NCI-H2227 treated with DMSO at 0.1 percent for 48 hours (cell line): ENCODE measurements around the gene MAEA.

Experiments
- DNase-seq: peaks from one replicate; lab custom pipeline; 2025; lab: John Stamatoyannopoulos, UW

The MAEA gene

GRCh38 chr4:1300466-1301455, 11.1 kb downstream of the MAEA start:
- no peak for DNase-seq

- no peak for DNase-seq
These were observed 12.5 kb downstream of the MAEA start for GRCh38 chr4:1302159-1302558.

GRCh38 chr4:1305261-1305711, 15.6 kb downstream of the MAEA start:
- DNase-seq = no peak

GRCh38 chr4:1305781-1306455, 16.2 kb downstream of the MAEA start:
- no peak for DNase-seq

GRCh38 chr4:1307951-1308735, 18.5 kb downstream of the MAEA start:
- DNase-seq = no peak

GRCh38 chr4:1309261-1310010, 19.7 kb downstream of the MAEA start:
- peak; percentile 55 for DNase-seq

- DNase-seq = no peak
These were observed 20.5 kb downstream of the MAEA start for GRCh38 chr4:1310031-1310795.

GRCh38 chr4:1310796-1311631, 21.3 kb downstream of the MAEA start:
- no peak for DNase-seq

GRCh38 chr4:1312821-1313640, 23.3 kb downstream of the MAEA start:
- DNase-seq = no peak

- DNase-seq = no peak
These were observed 25.6 kb downstream of the MAEA start for GRCh38 chr4:1315306-1315705.

- no peak for DNase-seq
These were observed 26.3 kb downstream of the MAEA start for GRCh38 chr4:1315836-1316536.

GRCh38 chr4:1316537-1317168, 27.0 kb downstream of the MAEA start:
- no peak for DNase-seq

- no peak for DNase-seq
These were observed 27.7 kb downstream of the MAEA start for GRCh38 chr4:1317177-1318045.

GRCh38 chr4:1318046-1318375, 28.3 kb downstream of the MAEA start:
- no peak for DNase-seq

- no peak for DNase-seq
These were observed 29.0 kb downstream of the MAEA start for GRCh38 chr4:1318488-1319213.

- no peak for DNase-seq
These were observed 31.8 kb downstream of the MAEA start for GRCh38 chr4:1321486-1321885.
